HG02798 (cell line): ENCODE data around the gene DPP10.
"Not testable (repeated sequence)": the region's sequence is repeated elsewhere in the genome, so short reads cannot be mapped to it uniquely, and the experiment has no call there.

Experiments used
- ATAC-seq: cut with Tn5 transposase; IDR thresholded peaks from one replicate; pipeline ENCODE4 v1.9.1; 2021; ENCODE audit warnings: mild to moderate bottlenecking; ENCODE audit not compliant: unreplicated experiment, poor library complexity

DPP10 gene

GRCh38 chr2:114442510-114442909 lies at the start of gene DPP10:
Gene DPP10 (plus strand): TSS chr2:114442641.
- ATAC-seq, result no peak

GRCh38 chr2:114400890-114401289 lies 41.6 kb upstream of the DPP10 start:
- ATAC-seq, result no peak

DNA sequence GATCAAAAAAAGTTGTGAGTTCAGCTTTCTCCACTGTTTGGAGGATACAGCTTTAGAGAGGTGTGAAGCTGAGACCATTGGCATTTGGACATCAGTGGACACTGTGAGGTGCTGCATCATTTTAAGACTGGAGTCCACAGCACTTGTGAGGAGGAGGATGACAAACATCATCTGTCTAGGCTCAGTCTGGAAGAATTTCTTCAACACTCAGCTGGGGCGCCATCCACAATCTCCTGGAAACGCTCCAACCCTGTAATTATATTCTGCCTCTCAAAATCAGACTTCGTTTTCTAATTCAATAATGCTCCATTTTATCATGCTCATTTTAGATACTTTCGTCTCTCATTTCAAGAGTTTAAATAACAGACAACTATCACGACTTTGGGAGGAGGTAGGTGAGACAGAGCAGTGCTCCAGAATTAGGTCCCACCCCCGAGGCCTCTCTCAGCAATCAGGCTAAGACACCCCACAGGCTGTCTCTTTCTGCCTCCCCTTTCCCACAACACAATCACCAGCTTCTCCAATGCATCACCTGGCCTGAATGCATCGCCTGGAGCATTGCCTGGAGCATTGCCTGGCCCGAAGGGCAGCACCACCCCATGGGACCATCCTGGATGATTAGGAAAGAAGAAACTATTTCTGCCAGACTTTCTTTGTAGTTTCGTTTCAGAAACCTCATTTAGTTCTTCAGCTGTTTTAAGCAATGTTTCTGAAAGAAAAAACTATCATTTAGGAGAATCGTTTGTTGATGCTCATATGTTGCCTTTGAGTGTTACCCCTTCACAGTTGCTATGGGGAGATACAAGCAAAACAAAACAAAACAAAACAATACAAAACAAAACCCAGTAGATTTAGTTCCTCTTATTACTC lies 37.0 kb upstream of the DPP10 start:
- no peak for ATAC-seq

GRCh38 chr2:114406347-114406746 lies 36.1 kb upstream of the DPP10 start:
- ATAC-seq, result no peak

DNA sequence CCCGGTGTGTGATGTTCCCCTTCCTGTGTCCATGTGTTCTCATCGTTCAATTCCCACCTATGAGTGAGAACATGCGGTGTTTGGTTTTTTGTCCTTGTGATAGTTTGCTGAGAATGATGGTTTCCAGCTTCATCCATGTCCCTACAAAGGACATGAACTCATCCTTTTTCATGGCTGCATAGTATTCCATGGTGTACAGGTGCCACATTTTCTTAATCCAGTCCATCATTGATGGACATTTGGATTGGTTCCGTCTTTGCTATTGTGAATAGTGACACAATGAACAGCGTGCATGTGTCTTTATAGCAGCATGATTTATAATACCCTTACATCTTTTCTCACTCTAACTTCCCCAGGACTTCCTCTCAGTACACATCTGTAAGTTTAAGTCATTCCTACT lies 35.1 kb upstream of the DPP10 start:
- ATAC-seq, result not testable (repeated sequence)

DNA sequence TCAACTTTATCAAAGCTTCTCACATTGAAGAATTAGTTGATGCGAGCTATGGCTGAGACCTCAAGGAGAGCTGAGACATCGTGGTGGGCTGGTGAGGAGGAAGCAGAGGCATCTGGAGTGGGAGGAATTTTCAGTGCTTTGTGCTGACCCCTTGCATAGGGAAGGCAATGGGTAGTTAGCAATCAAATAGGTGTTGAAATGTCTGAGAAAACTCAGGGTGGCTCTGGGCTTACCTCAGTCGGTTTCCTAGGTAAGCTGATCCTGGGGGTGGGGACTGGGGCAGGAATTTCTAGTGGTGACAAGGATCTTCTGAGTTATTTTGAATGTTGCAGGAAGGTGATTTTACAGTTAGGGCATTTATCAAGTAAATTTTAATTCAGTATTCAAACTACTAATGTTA lies 20.7 kb upstream of the DPP10 start:
- no peak for ATAC-seq

DNA sequence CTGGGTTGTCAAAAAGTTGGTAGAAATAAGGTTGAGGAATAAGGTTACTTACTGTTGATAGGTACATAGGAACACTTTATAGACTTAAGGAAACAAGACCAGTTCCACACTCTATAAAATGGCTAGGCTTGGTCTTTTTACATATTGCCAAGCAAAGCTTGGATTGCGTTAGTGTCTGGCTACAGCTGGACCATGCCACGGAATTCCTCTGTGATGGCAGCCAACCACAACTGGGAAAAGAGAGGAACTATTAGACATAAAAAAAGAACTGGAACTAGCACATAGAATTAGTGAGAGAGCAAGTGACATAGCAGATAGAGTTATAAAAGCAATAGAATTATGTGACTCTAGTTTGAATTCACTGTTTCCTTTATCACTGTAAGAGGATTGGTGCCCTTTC lies 17.7 kb upstream of the DPP10 start:
- no peak for ATAC-seq

DNA sequence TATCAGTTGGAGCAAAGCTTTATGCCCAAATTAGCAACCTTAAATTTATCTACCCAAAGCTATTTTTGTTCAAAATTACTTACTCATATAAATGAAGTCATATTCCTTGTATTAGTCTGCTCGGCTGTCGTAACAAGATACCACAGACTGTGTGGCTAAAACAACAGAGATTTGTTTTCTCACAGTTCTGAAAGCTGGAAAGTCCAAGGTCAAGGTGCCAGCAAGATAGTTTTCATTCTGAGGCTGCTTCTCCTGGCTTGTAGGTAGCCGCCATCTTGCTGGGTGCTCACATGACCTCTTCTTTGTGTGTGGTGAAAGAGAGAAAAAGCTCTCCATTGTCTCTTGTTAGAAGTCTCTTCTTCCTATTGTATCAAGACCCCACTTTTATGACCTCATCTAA lies 15.7 kb upstream of the DPP10 start:
- no peak for ATAC-seq

GRCh38 chr2:114436329-114436728 lies 6.1 kb upstream of the DPP10 start:
- no peak for ATAC-seq

DNA sequence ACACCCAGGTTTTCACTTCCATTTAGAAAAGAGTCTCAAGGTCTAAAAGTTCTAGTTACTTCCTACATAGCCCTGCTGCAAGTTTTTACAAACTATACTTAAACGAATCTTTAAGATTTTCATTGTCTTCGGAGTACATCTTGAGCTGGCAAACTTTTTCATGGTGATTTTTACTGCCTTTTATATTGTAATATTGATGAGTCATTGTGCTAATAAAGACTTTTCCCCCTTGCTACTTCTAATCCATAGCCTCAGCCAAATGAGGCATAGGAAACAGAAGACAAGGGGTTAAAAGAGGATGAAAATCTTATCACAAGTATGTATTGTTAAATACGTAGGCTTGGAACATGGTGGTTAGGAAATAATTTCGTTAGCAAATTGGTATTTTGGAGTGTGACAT lies 4.1 kb downstream of the DPP10 start:
- ATAC-seq, result no peak

- ATAC-seq, result no peak
Observed at GRCh38 chr2:114450639-114451038, 8.2 kb downstream of the DPP10 start.

- no peak for ATAC-seq
Observed at GRCh38 chr2:114456566-114456965, 14.1 kb downstream of the DPP10 start.

- no peak for ATAC-seq
Observed at GRCh38 chr2:114457956-114458355, 15.5 kb downstream of the DPP10 start.

DNA sequence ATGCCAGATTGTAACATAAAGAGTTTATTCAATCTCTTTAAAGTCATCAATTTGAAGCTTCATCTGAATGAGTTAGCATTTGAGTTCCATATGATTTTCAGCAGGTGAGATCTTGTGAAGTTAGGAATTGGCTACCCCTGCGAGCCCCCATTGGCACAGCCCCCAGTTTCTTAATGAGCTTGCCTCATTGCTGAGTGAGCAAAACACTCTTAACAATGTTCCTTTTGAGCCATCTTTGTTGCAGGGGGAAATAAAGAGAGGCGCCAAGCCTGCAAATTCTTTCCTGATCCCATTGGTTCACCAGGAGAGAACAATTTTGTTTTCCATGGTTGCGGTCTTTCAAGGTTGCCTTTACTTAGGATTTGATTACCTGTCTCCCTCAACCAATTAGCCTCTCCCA lies 18.7 kb downstream of the DPP10 start:
- ATAC-seq, result no peak

DNA sequence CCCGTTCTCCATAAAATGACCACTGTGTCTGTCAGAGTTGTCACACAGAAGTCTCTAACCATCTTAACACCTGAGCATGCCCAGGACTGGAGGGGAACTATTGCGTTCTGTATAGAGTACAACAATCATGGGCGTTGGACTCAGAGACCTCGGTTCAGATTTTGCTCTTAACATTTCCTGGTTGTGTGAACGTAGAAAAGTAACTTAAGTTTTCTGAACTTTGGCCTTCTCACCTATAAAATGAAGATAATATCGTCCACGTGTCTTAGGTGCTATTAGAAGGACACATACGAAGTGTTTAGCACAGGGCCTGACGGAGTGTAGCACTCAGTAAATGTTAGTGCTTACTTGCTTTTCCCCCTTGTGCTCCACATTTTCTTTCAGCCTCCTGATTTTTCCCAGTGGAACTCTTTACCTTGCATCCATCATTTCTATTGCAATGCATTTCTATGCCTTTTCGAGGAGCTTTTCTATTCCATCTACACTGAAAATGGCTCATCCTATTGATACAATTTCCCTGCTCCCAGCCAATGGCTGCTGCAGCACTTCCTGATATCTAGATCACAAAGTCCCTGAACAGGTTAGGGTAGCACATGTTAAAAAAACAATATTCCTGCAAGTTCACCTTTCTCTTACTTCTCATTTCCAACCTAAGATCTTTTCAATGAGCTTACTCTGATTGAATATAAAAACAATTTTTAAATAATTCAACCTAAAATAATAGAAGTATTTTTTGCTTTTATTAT lies 22.7 kb downstream of the DPP10 start:
- no peak for ATAC-seq

- no peak for ATAC-seq
Observed at GRCh38 chr2:114468343-114468742, 25.9 kb downstream of the DPP10 start.

GRCh38 chr2:114472246-114472645 lies 29.8 kb downstream of the DPP10 start:
- no peak for ATAC-seq

- ATAC-seq, result no peak
Observed at GRCh38 chr2:114472726-114473125, 30.3 kb downstream of the DPP10 start.

- ATAC-seq, result no peak
Observed at GRCh38 chr2:114488841-114489530, 46.5 kb downstream of the DPP10 start.

- ATAC-seq, result no peak
Observed at GRCh38 chr2:114495046-114495445, 52.6 kb downstream of the DPP10 start.

GRCh38 chr2:114496959-114497358 lies 54.5 kb downstream of the DPP10 start:
- no peak for ATAC-seq
